Activated B cell treated with CpG ODN at 0.5 μM for 24 hours (primary cell): Measurements from ENCODE around the gene RTN3. TPM values are rescaled to one million over a fixed set of nuclear protein-coding genes. Genes with fewer than 3 reads are reported as not detected.
"Not testable (repeated sequence)": the region's sequence is repeated elsewhere in the genome, so short reads cannot be mapped to it uniquely, and the experiment has no call there.

Source experiments
- ATAC-seq: fragments of 200-7000 bp; cut with Tn5 transposase; one replicate; pipeline ENCODE4 v1.10.0; 2021; ENCODE audit warnings: low read depth, mild to moderate bottlenecking, moderate library complexity
- CTCF ChIA-PET: fragments of 350-600 bp; sonication (Branson Sonifier 250); formaldehyde crosslinking; loops from one replicate; lab custom pipeline; 2021; ENCODE audit warnings: antibody characterized with exemption; lab: Charles Lee
- POLR2A ChIA-PET: fragments of 350-600 bp; sonication (Branson Sonifier 250); formaldehyde crosslinking; loops from one replicate; lab custom pipeline; 2021; ENCODE audit warnings: antibody characterized with exemption; lab: Charles Lee
- DNase-seq: peaks from one replicate; pipeline ENCODE4 v3.0.0; 2022
- H3K27ac Mint-ChIP-seq: one replicate; pipeline ENCODE4 v1.8.0; 2020; ENCODE audit warnings: mixed read lengths
- H3K27me3 Mint-ChIP-seq: one replicate; pipeline ENCODE4 v1.8.0; 2021; ENCODE audit warnings: mixed read lengths
- H3K36me3 Mint-ChIP-seq: one replicate; pipeline ENCODE4 v1.8.0; 2021; ENCODE audit warnings: low read depth, mixed read lengths
- H3K4me1 Mint-ChIP-seq: one replicate; pipeline ENCODE4 v1.8.0; 2021; ENCODE audit warnings: mixed read lengths
- H3K4me3 Mint-ChIP-seq: one replicate; pipeline ENCODE4 v1.8.0; 2020; ENCODE audit warnings: mild to moderate bottlenecking, mixed read lengths
- H3K9me3 Mint-ChIP-seq: one replicate; pipeline ENCODE4 v1.8.0; 2020; ENCODE audit warnings: mixed read lengths
- CTCF ChIP-seq: fragments of 200-600 bp; IDR thresholded peaks from one replicate; pipeline ENCODE4 v1.8.0; 2022; ENCODE audit warnings: antibody characterized with exemption, mild to moderate bottlenecking
- intact Hi-C: fragments of 100-400 bp; cut with micrococcal nuclease; formaldehyde crosslinking; loops from one replicate; pipeline ENCODE4 v1.15.1; 2024
- total RNA-seq: library from RNA; stranded (reverse); gene quantifications from 2 replicates; pipeline ENCODE4 v1.2.3, GENCODE V29; 2022

RTN3 gene
- total RNA-seq, 1 donor from 2014 or later, result 18.5 TPM

DNA sequence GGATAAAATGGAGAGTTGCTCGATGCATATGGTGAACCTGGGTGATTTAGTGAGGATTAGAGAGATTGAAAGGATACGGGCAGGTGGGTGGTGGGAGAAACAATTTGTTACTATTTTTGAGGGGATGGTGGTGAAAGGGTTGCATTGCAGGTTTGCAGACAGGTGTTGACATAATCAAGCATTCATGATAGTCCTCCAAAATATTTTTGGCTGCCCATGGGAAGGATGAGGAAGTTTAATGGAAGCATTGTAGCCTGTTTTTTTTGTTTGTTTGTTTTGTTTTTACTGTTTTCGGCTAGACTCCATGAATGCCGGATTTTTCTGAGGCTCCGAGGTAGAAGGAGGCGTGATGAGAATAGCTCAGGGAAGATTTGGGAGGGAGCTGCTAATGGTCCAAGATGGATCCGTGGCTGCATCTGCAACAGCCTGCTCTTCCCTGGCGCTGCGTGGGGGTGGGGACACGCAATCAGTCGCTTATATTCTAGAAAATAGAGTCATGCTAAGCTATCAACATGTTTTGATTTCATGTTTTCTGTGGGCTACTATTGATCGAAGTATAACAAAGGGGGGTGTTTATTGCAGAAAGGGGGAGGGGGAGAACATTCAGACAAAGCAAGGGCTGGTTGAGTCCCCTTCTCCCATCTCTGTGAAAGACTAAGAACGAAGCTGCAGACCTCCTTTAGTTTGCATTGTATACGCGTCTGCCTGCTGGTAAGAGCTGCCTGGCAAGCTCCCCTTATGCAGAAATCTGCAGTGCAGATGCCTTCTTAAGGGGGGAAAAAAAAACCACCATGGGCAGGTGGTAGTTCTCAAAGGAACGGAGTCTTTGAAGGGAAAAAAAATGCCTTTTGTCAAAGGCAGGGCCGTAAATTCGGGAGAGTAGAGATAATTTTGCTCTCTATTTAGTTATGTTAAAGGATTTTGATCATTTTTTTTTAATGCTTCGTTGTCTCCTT lies 1.0 kb downstream of the RTN3 start:
- no peak for ATAC-seq
- Mint-ChIP-seq H3K4me3 (peak overlapping the region; percentile 94), H3K27ac (peak overlapping the region; percentile 86), H3K36me3 (peaks cover 6% of the 10 kb centered on the region), H3K9me3 (no peaks in the 10 kb centered on the region), H3K27me3 (no peaks in the 10 kb centered on the region), H3K4me1 (peaks cover 25% of the 10 kb centered on the region)
- intact Hi-C loops, result no loop called here
- TF ChIP-seq CTCF, result no peak
- ChIA-PET POLR2A (interaction anchor here (0.6 to 3.0 kb wide), 3 partner anchors 11 to 800 kb away, joined by 3 to 31 read pairs (median 6); partner anchors contain the start of gene ATL3), CTCF (interaction anchor here (1.2 to 3.0 kb wide), 6 partner anchors 9 to 85 kb away, joined by 3 to 15 read pairs (median 3); partner anchors contain the start of gene ATL3)
- no peak for DNase-seq

DNA sequence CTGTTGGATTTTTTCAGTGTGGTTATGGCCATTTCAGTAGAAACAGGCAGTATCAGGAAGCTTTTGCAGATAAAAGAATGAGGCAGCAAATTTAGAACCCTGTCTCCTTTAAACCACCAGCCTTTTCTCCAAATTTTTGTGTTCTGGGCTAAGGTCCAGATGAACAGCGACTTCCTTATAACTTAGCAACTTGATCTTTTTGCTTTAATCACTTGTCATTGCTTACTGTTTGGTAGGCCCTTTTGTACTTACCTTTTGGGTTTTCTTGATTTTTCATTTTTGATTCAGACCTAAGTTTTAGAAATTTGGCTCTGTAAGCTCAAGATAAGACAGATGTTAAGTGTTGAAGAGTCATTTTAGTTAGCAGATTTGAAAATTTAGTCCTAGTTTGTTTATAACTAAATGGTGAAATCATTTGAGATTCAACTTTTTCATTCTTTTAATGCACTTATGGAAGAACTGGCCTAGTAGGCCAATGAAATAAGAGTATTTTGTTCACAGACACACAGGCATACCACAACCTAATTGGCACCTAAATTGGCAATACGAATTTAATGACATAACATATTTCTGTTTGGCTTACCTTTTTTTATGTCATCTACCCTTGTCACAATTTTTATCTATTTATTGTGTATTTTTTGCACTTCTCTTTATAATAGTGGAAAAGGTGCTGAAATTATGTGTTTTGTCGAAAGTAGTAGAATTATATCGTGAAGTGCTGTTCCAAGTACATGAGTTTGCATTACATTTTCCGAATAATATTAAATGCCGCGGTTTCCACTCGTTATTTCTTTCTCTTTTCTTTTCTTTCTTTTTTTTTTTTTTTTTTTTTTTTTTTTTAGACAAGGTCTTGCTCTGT lies 2.1 kb downstream of the RTN3 start:
- Mint-ChIP-seq H3K9me3 (no peaks in the 10 kb centered on the region), H3K27me3 (no peaks in the 10 kb centered on the region), H3K27ac (no peak overlapping the region), H3K4me1 (peaks cover 29% of the 10 kb centered on the region), H3K4me3 (peak overlapping the region; percentile 94), H3K36me3 (peaks cover 6% of the 10 kb centered on the region)
- no peak for ATAC-seq
- no peak for TF ChIP-seq CTCF
- intact Hi-C loops, result no loop called here
- no peak for DNase-seq
- CTCF ChIA-PET, result interaction anchor here (1.3 to 3.0 kb wide), 3 partner anchors 10 to 53 kb away, joined by 3 to 15 read pairs (median 5); partner anchors contain the start of gene ATL3
- POLR2A ChIA-PET, result interaction anchor here (1.6 to 3.0 kb wide), 2 partner anchors 12 to 801 kb away, joined by 6 to 31 read pairs; partner anchors contain the start of gene ATL3

GRCh38 chr11:63685158-63685721 lies 3.9 kb downstream of the RTN3 start:
- intact Hi-C loops, H3K9me3 Mint-ChIP-seq, H3K27ac Mint-ChIP-seq, DNase-seq, CTCF ChIA-PET, ATAC-seq, H3K27me3 Mint-ChIP-seq, H3K4me3 Mint-ChIP-seq, POLR2A ChIA-PET, H3K36me3 Mint-ChIP-seq: not testable (repeated sequence)
- peaks cover 32% of the 10 kb centered on the region for H3K4me1 Mint-ChIP-seq

- no peaks in the 10 kb centered on the region for H3K27me3 Mint-ChIP-seq
- H3K27ac Mint-ChIP-seq, result no peak overlapping the region
- no peak for TF ChIP-seq CTCF
- intact Hi-C loops, result no loop called here
- no peak for ATAC-seq
- no peaks in the 10 kb centered on the region for H3K9me3 Mint-ChIP-seq
- no peaks in the 10 kb centered on the region for H3K36me3 Mint-ChIP-seq
- ChIA-PET CTCF (no interaction called here), POLR2A (no interaction called here)
- DNase-seq, result no peak
- peaks cover 22% of the 10 kb centered on the region for H3K4me1 Mint-ChIP-seq
- no peak overlapping the region for H3K4me3 Mint-ChIP-seq
Observed at GRCh38 chr11:63686926-63687325, 5.6 kb downstream of the RTN3 start.

DNA sequence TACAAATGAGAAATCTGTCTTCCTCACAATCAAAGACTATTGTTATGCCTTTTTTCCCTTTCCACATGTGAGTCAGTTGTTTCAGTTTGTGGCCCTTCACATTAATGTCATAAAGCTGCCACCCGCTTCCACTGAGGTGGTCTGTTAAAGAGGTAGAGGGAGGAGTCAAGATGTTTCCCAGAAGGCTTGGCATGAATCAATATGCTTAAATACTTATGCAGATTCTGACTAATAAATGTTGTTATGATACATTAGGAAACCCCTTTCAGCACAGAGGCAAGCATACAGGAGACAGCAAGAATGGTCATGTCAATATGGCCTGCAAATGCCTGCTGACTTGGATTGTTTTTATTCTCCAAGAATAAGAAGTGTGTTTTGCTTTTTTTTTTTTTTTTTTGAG lies 6.5 kb downstream of the RTN3 start:
- no peak overlapping the region for H3K27ac Mint-ChIP-seq
- intact Hi-C loops, result no loop called here
- H3K4me3 Mint-ChIP-seq, result no peak overlapping the region
- POLR2A ChIA-PET, result no interaction called here
- no peaks in the 10 kb centered on the region for H3K9me3 Mint-ChIP-seq
- TF ChIP-seq CTCF, result no peak
- CTCF ChIA-PET, result no interaction called here
- H3K27me3 Mint-ChIP-seq, result no peaks in the 10 kb centered on the region
- ATAC-seq (no peak), DNase-seq (no peak)
- H3K36me3 Mint-ChIP-seq, result no peaks in the 10 kb centered on the region
- peaks cover 13% of the 10 kb centered on the region for H3K4me1 Mint-ChIP-seq
